VCaP (cell line): ENCODE results near the gene GABRA4.

Experiments used
- H3K27ac ChIP-seq: fragments of 450-650 bp; 2 replicates; pipeline ENCODE4 v1.5.1; 2017
- TF ChIP-seq, protein P1 (sequence below): fragments of 450-650 bp; conservative IDR thresholded peaks from 2 replicates; pipeline ENCODE4 v1.5.1; 2017; ENCODE audit warnings: mild to moderate bottlenecking, moderate library complexity

GABRA4 gene

DNA sequence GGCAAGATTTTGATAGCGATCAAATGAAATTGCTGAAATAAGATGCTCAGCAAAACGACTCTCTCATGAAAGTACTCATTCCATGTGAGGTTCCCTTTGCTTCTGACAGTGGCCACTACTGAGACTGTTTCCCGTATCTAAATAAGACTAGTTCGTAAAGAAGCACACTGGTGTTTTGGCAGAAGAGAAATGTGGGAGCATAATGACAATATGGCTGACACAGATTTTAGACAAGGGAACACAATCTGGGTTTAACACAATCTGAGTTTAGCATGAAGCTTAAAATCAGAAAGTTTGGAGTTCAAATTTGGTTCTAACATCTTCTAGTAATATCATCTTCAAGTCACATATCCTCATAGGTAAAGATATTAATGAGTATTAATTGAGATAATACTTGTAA, 13.7 kb downstream of the GABRA4 start:
- TF ChIP-seq, protein P1, sequence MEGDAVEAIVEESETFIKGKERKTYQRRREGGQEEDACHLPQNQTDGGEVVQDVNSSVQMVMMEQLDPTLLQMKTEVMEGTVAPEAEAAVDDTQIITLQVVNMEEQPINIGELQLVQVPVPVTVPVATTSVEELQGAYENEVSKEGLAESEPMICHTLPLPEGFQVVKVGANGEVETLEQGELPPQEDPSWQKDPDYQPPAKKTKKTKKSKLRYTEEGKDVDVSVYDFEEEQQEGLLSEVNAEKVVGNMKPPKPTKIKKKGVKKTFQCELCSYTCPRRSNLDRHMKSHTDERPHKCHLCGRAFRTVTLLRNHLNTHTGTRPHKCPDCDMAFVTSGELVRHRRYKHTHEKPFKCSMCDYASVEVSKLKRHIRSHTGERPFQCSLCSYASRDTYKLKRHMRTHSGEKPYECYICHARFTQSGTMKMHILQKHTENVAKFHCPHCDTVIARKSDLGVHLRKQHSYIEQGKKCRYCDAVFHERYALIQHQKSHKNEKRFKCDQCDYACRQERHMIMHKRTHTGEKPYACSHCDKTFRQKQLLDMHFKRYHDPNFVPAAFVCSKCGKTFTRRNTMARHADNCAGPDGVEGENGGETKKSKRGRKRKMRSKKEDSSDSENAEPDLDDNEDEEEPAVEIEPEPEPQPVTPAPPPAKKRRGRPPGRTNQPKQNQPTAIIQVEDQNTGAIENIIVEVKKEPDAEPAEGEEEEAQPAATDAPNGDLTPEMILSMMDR = no peak

DNA sequence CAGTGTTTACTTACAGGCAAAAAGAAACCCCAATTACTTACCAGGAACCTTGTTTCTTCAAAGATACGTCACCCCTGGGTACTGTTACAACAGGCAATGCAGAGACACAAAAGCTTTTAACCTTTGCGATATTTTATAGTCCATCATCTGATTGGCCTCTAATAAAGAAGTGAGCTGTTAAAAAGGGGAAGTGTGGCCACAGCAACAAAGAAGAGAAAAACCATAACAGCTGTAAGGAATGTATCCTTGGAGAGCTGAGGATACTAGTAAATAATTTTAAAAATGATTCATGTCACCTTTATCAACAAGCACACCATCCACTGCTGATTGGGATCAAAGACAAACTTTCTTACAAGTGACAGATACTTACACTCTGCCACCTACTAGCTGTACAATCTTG, 14.1 kb downstream of the GABRA4 start:
- TF ChIP-seq, protein P1 = no peak
- H3K27ac ChIP-seq = no peak overlapping the region

More for the DNA sequence above, 13.7 kb downstream of the GABRA4 start:
- no peak overlapping the region for H3K27ac ChIP-seq

DNA sequence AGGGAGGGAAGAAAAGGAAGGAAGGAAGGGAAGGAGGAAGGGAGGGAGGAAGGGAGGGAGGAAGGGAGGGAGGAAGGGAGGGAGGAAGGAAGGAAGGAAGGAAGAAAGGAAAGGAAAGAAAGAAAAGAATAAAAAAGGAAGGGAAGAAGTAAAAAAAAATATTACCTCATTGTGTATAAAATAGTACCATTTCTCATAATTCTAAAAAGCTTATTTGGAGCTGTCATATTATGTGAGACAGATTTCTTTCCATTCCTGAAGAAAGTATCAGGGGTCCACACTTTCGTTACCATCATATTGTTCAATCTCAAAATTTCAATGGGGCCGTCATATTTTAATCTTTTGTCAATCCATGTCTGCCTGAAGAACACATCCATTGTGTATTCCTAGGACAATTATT, 16.1 kb downstream of the GABRA4 start:
- no peak overlapping the region for H3K27ac ChIP-seq
- TF ChIP-seq, protein P1 = no peak

DNA sequence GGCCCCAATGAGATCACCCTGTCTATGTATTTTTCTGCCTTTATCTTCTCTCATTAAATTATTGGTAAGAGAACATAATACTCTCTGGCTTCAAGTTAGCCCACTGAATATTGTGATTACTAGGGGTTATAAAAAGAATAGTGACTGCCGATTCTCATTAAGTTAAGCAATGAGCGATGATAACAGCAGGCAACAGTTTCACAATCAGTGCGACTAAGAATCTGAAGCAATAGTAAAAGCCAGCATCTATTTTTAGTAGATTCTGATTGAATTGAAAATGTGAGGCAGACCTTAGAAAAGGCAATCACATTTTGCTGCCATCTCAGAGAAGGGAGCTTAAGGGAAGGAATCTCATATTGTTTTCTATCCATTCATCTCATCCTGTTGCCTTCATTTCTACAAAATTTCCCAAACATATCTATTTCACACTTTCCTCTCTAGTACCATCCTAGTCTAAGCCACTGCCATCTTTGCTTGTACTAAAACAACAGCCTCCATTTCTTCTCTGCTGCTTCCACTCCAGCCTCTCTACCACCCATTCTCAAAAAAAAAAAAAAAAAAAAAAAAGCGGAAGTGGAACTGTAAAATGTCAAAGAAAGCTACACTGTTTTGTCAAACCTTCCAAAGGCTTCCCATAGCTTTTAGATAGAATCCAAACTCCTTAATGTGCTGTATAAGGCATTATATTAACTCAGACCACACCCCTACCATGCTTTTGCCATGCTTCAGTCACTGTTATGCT, 17.4 kb downstream of the GABRA4 start:
- no peak overlapping the region for H3K27ac ChIP-seq
- TF ChIP-seq, protein P1 = no peak

DNA sequence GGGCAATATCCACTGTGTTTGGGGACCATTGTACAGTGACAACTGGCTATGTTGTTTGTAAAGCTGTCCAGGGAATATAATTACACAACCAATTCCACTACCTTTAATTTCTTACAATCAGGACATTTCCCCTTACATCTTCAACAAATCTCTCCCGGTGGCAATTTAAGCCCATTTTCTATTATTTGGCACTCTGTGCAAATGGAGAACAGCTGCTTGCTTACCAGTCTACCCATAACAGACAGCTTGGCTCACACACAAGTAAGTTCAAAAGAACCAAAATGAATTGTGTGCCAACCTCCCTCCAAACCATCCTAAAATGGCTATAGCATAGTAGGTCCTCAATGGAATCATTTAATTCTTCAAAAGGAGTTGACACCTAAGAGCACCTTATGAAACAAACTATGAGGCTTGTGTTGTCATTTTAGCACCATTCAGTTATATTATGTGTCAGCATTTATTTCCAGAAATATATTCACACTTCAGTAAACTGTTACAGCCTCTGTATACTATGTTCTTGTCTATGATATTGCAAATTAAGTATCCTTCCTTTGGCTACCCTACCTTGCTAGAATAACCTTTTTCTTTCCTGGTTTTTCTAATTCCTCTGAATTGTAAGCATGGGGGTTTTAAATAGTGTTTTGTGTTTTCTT, 18.4 kb downstream of the GABRA4 start:
- TF ChIP-seq, protein P1 = no peak
- no peak overlapping the region for H3K27ac ChIP-seq

DNA sequence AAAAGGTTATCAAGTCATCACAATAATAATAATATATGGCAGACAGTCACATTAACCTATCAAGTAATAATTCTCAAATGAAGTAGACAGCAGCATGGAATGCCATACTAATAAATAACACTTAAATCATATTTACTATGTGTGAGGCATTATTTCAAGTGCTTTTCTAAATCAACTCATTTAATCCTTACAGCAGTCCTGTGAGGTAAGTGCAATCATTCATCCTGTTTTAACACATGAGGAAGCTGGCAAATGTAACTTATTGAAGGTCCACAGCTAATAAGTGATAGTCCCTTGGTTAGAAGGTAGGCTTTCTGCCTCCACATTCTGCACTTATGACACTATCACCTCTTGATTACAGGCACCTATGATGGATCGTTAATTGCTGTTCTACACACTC, 24.5 kb downstream of the GABRA4 start:
- TF ChIP-seq, protein P1 = no peak
- H3K27ac ChIP-seq = no peak overlapping the region

DNA sequence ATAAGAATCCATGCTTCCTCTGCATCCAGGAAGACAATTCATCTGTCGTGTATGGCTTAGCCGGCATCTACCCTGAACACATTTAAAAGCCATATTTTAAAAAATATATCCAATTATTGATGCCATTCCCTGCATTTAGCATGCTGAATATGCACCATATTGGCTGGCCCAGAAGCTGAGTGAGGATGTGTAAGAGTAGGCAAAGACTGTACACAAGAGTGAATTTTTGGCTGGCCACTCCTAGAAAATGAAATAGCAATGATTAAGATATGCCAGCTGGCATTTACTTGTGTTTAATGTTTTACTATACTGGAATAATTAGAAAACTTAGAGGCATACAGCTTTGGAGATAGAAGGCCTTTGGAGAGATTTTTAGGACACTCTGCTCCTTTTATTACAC, 25.8 kb downstream of the GABRA4 start:
- TF ChIP-seq, protein P1 = no peak

More for the DNA sequence above, 25.8 kb downstream of the GABRA4 start:
- H3K27ac ChIP-seq = no peak overlapping the region
